C1 segment of cervical spinal cord (tissue), 14 donors: ENCODE data around the gene MOB3B.
A peak's percentile ranks its signal among the peaks of the same experiment; 100 is the strongest.

Experiments
- DNase-seq, 14 donors: peaks; one replicate each; lab custom pipeline; 2025; lab: John Stamatoyannopoulos, UW

The MOB3B gene

GRCh38 chr9:27541740-27542139 is 12.1 kb upstream of the MOB3B start:
- no peak for DNase-seq

- DNase-seq, result no peak
Observed at GRCh38 chr9:27540502-27540901, 10.9 kb upstream of the MOB3B start.

- DNase-seq, result peak in 3 of 14 donors; percentile 13 to 17 (median 15)
Observed at GRCh38 chr9:27539479-27540441, 10.1 kb upstream of the MOB3B start.

GRCh38 chr9:27538647-27539046 is 9.0 kb upstream of the MOB3B start:
- no peak for DNase-seq

GRCh38 chr9:27537756-27538155 is 8.1 kb upstream of the MOB3B start:
- DNase-seq, result no peak

- DNase-seq, result peak in 1 of 14 donors; percentile 4
Observed at GRCh38 chr9:27537027-27537435, 7.4 kb upstream of the MOB3B start.

GRCh38 chr9:27536168-27536567 is 6.6 kb upstream of the MOB3B start:
- no peak for DNase-seq

GRCh38 chr9:27535701-27536118 is 6.1 kb upstream of the MOB3B start:
- DNase-seq, result peak in 7 of 14 donors; percentile 37 to 66 (median 50)

- DNase-seq, result no peak
Observed at GRCh38 chr9:27534658-27535209, 5.1 kb upstream of the MOB3B start.

GRCh38 chr9:27534131-27534530 is 4.5 kb upstream of the MOB3B start:
- peak in 1 of 14 donors; percentile 49 for DNase-seq

- DNase-seq, result no peak
Observed at GRCh38 chr9:27533311-27533710, 3.7 kb upstream of the MOB3B start.

GRCh38 chr9:27532046-27532445 is 2.4 kb upstream of the MOB3B start:
- DNase-seq, result no peak

- DNase-seq, result no peak
Observed at GRCh38 chr9:27530915-27531755, 1.5 kb upstream of the MOB3B start.

GRCh38 chr9:27528886-27529315 is 713 bp downstream of the MOB3B start:
- peak in 8 of 14 donors; percentile 47 to 82 (median 70) for DNase-seq

GRCh38 chr9:27528076-27528885 is 1.3 kb downstream of the MOB3B start:
- peak in 12 of 14 donors; percentile 39 to 82 (median 73) for DNase-seq

GRCh38 chr9:27527702-27528075 is 1.9 kb downstream of the MOB3B start:
- DNase-seq, result peak in 6 of 14 donors; percentile 45 to 73 (median 66)

GRCh38 chr9:27524236-27524635 is 5.4 kb downstream of the MOB3B start, which contains the start of gene IFNK:
Gene IFNK, plus strand, starts transcription at chr9:27524290. Its CDS starts 47 bp downstream, at chr9:27524337.
- DNase-seq, result no peak

- DNase-seq, result no peak
Observed at GRCh38 chr9:27523141-27523540, 6.5 kb downstream of the MOB3B start.

- DNase-seq, result no peak
Observed at GRCh38 chr9:27520986-27521385, 8.6 kb downstream of the MOB3B start.

GRCh38 chr9:27519466-27520465 is 9.8 kb downstream of the MOB3B start:
- no peak for DNase-seq
